ENCODE results near the gene MAPK8.

The MAPK8 gene

GRCh38 chr10:48459270-48460150, 153.0 kb downstream of the MAPK8 start:
- no peak for DNase-seq

GRCh38 chr10:48460182-48460581, 153.7 kb downstream of the MAPK8 start:
- no peak for DNase-seq

DNA sequence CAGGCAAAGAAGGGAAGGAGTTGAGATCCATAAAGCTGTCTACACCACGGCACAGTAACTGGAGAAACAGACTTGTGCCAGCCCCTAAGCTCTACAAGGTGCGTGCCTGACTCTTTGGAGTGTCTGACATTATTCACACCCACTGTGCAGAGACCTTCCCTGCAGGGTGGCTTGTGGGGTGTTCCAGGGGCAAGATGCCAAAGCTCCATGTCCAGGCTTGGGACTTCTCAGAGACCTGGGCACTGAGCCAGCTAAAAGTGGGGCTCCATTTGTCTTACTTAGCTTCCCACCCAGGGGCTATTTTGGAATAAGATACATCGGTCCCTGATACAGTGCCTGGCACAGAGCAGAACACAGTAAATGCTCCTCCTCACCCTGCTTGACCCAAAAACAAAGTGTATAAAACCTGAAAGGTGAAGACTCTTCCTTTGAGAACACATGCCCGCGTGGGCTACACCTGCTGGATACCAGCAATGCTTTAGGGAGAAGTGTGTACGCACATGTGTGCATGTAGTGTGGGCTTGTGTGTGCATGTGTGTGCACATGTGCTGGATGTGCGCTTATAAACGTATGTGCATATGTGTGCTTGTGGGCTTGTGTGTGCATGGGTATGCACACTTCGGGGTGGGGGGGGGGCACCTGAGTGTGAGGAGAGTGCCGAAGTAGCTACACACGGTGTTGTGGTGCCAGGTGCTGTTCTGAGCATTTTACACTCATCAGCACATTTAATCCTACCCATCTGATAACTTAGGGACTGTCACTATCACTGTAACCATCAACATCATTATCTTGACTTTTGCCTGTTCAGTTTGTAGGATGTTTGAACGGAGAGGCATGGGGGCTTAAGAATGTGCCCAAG, 155.4 kb downstream of the MAPK8 start:
- no peak for DNase-seq

- no peak for DNase-seq
Measured at GRCh38 chr10:48462482-48463020, 156.1 kb downstream of the MAPK8 start.

- peak in 1 of 56 donors; percentile 23 for DNase-seq
Measured at GRCh38 chr10:48463318-48464003, 157.0 kb downstream of the MAPK8 start.

DNA sequence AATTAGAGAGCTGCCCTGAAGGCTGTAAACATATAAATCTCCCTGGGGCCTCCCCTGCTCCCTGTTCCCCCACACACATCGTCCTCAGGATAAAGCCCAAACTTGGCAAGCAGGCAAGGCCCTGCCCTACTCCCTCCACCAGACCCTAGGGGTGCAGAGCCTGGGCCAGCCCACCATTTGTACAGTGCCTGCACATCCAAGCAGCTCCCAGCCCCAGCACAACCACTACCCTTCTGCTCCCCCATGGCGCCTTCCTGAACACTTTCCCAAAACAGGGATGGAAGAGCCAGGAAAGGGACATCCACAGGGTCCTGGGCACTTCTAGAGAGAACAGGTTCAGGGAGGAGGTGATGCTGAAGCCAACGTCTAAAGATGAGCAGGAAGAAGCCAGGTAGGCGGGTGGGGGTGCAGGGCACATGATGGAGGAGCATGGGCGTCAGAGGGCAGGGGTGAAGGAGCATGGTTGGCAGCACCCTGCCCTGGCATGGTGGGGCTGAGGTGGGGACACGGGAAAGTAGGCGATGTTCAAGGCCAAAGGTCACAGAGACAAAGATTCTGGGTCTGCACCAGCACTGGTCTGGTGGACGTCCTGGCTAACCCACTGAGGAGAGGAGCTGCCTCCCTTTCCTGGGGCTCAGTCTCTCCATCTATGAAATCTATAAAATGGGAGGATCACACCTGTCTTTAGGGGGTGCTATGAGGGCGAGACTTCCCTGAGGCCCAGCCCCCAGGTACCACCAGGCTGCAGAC, 157.8 kb downstream of the MAPK8 start:
- no peak for DNase-seq

DNA sequence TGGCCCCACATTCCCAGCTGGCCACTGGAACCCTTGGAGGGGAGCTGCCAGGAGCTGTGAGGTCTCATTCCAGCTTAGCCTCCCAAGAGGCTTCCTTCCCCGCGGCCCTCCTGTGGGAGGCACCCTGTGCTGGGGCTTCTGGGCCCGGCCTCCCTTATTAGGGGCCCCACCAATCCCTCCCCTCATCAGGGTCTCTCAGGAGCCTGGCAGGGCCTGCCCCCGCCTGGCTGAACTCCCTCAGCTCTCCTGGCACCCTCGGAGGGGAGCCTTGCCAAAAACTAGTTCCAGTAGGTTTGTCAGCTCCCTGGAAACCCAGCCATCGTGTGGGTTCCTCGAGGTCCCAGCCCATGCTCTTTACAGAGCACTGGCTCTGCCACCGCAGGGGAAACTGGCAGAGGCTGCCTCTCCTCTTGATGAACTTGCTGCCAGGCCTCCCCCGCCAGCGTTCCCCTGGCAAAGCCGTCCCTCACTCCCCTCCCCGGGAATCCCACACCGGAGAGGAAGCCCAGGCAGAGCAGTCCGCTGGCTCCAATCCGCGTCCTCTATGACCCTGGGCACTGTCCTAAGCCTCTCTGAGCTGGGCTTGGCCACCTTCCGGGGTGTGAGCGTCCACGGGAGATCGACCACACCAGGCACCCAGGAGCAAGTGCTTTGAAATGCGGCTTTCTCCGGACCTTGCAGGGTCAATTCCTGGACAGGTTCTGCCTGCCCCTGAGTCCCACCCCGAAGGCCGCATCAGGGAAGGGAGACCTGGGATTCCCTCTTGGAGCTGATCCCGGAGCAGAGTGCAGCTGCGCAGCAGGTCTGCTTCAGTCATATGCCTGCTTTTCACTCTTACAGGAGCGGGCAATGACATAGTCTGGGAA, 158.6 kb downstream of the MAPK8 start:
- peak in 35 of 56 donors; percentile 25 to 80 (median 54) for DNase-seq

DNA sequence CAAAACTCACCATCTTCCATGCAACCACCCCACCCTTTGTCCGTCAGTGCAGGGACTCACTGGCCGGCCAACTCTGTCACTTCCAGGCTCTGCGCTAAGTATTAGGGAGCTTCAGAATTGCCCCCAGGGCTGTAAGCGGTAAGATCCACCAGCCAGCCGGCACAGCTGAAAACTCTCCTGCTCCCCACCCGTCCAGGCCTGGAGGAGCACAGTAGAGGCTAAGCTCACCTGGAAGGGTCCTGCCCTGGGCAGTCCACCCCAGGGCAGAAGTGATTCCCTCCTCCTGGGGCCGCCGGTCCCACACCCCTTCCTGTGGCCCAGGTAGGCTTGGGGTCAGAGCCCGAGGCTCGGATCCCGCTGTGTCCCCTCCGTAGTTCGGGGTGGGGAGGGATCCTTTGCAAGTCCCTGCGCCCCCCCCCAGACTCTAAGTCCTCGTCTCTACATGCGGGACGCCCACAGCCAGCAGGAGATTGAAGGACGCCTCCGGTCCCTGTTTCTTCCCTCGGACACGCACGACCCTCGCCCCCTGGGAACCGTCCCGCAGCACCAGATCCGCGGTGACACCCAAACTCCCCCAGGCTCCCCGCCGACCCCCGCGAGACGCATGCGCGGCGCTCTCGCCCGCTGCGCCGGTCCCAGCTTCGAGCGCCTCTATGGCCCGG, 159.5 kb downstream of the MAPK8 start:
- no peak for DNase-seq

- no peak for DNase-seq
Measured at GRCh38 chr10:48466611-48467240, 160.2 kb downstream of the MAPK8 start.

- DNase-seq: no peak
Measured at GRCh38 chr10:48467669-48468068, 161.2 kb downstream of the MAPK8 start.

- DNase-seq: no peak
Measured at GRCh38 chr10:48468130-48468790, 161.8 kb downstream of the MAPK8 start.

GRCh38 chr10:48468866-48469511, 162.5 kb downstream of the MAPK8 start:
- DNase-seq: no peak

GRCh38 chr10:48469516-48470020, 163.1 kb downstream of the MAPK8 start:
- no peak for DNase-seq

DNA sequence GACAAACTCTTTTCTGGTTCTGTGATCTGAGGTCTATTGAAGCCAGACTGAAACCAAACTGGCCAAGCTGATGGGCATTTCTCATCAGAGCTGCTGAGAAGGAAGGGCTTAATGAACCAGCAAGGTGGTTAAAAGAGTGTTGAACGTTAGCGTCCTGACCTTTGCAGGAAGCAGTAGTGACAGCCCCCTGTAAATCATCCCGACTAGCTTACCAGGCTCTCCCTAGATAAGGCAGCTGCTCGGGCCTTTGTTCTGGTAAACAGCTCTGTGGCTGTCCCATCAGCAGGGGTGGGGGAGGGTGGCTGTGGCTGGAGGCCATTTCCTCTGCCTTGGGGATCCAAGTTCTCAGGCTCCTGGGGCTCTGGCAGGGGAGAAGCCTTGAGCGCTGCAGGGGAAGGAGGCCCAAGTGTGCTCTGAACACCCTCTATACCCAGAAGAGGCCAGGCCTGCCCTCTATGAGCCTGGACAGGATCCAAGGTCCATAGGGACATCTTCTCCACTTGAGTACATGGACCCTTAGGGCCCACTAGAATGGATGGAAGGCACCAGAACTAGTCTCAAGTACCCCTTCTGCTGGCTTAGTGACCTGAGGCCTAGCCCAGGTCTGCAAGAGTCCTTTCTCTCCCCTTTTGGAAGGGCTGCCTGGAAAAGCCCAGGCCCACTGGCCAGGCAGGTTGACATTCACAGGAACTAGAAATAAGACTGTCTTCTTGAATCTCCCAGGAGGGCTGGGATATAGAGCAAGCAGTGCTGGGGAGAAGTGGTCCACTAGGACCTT, 163.8 kb downstream of the MAPK8 start:
- peak in 17 of 56 donors; percentile 14 to 71 (median 38) for DNase-seq

DNA sequence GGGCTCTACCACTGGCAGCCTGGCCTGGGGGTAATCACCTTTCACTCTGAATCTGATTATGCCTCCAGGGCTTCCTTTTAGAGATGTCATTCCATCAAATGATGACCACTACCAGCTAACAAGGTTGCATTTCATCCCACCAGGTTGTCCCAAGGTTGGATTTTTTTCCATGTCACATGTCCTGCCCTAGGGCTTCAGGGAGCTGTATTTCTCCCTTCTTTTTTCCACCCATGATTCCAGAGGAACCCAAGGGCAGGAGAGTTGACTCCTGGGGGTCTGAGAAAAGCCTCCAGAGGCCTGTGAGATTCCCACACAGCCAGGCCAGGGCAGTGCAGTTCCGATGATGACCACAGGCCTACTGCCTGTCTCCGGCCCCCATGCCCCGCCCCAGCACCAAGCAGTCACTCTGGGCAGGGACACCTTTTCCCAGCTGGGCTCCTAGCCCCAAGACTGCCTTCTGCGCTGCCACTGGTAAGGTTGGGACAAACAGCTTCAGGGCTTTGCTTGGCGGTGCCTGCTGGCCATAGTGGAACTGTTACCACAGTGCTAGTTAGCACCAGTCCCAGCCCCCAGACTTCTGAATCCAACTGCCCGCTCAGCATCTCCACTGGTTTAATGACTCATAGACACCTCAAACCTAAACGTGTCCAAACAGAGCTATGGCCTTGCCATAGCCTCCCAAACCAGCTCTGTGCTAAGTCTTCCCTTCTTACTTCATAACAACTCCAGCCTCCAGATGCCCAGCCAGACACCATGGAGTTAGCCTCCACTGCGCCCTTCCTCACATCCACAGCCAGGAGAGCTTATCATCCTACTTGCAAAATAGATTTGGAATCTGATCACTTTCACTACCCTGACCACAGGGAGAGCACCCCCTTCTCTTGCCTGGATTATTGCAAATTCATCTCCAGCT, 164.7 kb downstream of the MAPK8 start:
- no peak for DNase-seq

All from amygdala (tissue), 56 donors.